HG03039 (cell line): Measurements from ENCODE around the gene RPN2.

Experiments
- ATAC-seq: cut with Tn5 transposase; IDR thresholded peaks from one replicate; pipeline ENCODE4 v1.9.1; 2021; ENCODE audit warnings: mild to moderate bottlenecking, moderate library complexity; ENCODE audit not compliant: unreplicated experiment

The RPN2 gene

DNA sequence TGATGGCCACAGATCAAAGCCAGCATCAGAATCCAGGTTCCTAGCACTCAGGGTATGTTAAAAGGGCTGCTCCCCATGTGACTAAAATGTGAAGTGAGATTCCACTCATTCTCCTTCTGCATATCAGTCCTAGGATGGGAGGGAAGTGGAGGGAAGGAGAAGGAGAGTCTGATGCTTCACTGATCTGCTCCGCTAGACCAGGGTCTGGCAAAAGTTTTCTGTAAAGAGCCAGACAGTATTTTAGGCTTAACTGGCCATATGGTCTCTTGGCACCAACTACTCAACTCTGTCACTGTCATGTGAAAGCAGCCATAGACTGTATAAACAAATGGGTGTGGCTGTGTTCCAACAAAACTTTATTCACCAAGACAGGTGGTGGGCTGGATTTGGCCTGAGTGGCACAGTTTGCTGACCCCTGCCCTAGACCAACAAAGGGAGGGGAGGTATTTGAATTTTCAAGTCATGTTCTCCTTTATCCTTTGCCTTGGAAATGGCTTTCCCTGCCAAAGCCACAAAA is 59.9 kb downstream of the RPN2 start:
- no peak for ATAC-seq

GRCh38 chr20:37240337-37241067 is 61.4 kb downstream of the RPN2 start:
- no peak for ATAC-seq

- no peak for ATAC-seq
Measured at GRCh38 chr20:37242503-37242902, 63.4 kb downstream of the RPN2 start.

DNA sequence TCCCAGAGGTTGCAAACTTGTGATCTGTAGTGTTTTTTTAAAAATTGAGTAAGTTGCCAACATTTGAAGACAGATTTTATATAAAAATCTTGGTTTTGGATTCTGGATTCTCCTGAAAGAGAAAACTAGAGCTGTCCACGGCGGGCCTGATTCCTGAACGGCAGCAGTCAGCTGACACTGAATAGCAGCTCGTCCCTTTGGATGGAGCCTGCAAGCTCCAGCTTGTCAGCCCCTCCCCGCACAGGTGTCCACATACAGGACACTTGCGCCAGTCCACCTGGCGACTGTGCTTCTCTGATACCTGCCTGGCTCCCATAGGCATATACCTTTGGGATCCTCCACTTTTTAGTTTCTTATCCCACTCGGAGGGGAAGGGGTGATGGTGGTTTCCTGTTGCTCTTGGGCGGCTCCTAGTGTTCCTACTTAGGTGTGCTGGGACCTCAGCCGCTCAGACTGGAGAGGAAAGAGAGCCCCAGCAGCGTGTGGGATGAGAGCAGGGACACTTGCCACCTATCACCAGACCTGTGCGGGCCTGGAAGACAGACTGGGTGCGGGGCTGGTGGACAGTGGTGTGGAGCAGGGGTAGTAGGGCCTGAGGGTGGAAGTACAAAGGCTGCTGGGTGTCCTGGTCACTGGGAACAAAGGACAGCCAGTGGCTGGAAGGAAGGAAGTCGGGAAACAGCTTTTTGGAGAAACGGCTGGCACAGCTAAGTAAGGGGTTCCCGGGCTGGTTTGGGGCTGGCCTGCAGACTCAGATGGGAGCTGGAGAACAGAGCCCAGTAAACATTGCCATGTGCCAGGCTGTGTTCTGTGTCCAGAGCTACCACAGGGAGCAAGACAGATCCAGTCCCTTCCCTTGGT is 64.2 kb downstream of the RPN2 start:
- no peak for ATAC-seq

- no peak for ATAC-seq
Measured at GRCh38 chr20:37243937-37244571, 64.9 kb downstream of the RPN2 start.

DNA sequence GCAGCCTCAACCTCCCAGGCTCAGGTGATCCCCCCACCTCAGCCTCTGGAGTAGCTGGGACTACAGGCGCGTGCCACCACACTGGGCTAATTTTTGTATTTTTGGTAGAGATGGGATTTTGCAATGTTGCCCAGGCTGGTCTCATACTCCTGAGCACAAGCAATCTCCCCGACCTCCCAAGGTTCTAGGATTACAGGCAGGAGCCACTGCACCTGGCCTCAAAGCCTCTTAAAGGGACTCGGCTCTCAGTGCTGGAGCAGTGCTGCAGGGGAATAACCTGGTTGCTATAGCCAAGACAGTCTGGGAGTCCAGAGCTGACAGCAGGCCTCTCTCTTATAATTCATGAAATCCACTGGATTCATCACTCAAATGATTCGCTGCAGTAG is 65.4 kb downstream of the RPN2 start:
- ATAC-seq: no peak

DNA sequence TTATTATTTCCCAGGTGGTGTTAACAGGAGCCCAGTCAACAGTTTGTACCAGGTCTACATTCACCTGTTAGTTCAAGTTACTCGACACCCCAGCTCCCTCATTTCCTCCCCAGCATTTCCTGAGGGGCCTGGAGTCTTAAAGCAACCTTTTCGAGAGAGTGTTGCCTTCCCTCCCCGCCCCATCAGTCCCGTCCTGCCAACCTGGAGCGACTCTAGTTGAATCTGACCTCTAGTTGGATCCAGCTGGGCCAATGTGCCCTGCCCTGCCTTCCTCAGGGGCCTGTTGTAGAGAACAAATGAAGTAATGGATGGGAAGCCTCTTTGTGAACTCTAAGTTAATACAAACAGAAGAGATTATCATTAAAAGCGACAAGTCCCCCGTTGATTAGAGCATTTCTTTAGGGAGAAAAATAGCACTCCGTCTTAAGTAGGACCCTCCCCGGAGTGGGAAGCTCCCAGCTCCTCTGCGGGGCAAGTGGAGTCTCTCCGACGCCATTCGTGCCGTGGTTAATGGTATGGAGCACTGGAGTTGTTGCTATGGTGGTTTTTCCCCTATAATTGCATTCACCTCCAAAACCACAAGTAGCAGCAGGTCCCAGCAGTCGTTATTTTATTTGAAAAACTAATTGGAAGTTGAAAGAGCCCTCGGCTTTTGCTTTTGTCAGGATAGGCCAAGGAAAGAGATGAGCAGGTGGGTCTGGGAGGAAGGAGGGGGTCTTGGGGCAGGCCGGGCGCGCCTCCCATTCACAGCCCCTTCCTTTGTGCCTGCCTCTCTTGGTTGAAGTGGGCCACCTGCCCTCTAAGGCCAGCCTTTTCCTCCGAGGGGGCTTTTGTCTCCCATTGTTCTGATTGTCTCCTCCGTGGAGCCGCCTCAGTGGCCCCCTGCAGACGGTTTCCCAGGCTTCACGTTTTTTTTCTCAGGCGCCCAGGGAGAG is 66.4 kb downstream of the RPN2 start:
- ATAC-seq: no peak

DNA sequence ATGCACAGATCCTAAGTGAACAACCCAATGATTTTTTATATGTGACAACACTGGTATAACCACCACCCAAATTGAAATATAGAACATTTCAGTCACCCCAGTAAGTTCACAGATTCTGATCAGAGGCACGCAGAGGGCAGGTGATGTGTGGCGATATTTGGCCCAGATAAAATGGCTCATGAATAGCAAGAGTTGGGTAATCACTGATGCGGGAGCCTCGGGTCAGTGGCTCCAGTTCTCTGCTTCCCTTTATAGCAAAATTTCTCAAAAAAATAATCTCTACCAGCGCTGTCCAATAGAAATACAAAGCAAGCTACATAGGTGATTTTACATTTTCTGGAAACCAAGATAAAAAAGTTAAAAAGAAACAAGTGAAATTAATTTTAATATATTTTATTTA is 67.6 kb downstream of the RPN2 start:
- no peak for ATAC-seq

DNA sequence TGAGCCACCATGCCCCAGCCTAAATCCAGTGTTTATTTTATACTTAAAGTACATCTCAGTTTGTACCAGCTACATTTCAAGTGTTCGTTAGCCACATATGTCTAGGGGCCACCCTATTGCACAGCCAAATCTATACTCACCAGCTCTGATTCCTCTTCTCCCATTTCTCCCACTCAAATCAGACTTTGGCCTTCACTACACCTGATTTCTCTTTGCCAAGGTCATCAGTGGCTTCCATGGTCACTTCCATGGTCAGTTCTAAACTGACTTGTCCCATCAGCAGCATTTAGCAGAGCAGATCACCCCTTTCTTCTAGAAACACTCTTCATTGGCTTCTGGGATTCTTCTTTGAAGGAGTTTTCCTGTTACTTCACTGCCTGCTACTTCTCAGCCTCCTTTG is 68.4 kb downstream of the RPN2 start:
- no peak for ATAC-seq

- no peak for ATAC-seq
Measured at GRCh38 chr20:37249304-37249703, 70.2 kb downstream of the RPN2 start.

DNA sequence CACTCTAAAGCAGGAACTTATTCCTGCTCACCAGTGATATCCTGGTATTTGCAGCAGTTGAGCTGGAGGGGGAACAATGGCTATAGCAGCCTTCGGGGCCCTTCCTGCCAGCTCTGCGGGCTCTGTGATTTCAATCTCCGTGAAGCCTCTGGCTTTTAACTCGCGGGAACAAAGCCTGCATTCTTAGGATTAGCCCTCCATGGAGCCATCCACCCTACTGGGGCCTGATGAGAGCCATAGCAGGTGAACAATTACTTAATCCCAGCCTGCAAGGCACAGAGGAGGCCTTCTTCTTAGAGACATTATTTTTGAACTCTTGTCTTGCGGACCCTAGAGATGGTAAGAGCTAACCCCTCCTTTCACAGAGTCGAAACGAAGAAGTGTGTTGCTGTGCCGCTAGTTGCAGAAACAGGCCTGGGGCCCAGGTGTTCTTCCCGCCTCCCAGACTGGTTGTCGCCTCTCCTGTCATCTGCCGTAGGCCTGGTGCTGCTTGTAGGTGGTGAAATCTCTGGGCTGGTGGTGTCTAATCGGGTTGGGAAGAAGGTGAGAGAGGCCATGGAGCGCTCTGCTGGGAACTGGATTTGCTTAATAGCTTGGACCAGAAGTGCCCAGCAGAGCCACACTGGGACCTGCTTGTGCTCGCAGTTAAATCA is 72.8 kb downstream of the RPN2 start:
- ATAC-seq: no peak

GRCh38 chr20:37253087-37253486 is 74.0 kb downstream of the RPN2 start:
- no peak for ATAC-seq

GRCh38 chr20:37254114-37254878 is 75.2 kb downstream of the RPN2 start:
- no peak for ATAC-seq

GRCh38 chr20:37256286-37256685 is 77.2 kb downstream of the RPN2 start:
- no peak for ATAC-seq

DNA sequence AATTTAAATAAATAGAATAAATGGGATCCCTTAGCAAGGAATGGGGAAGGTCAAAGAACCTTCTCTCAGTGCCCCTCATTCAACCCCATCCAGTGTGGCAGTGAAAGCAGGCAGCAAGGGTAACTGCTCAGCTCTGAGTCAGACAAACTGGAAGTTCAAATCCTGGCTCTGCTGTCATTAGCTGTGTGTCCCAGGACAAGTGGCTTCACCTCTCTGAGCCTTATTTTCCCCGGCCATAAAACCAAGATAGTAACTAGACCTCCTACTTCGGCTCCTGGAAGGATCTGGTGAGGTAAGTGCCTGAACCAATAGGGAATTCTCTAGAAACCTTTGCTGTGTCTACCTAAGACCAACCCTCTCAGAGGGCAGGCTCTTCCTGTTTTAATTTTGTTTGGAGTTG is 78.4 kb downstream of the RPN2 start:
- ATAC-seq: no peak

GRCh38 chr20:37257988-37258387 is 78.9 kb downstream of the RPN2 start:
- no peak for ATAC-seq

GRCh38 chr20:37259031-37259430 is 79.9 kb downstream of the RPN2 start:
- ATAC-seq: no peak

GRCh38 chr20:37259865-37260264 is 80.7 kb downstream of the RPN2 start:
- ATAC-seq: no peak

- no peak for ATAC-seq
Measured at GRCh38 chr20:37260923-37261322, 81.8 kb downstream of the RPN2 start.
